Measurements from ENCODE around the gene ELAVL2. TPM values are rescaled to one million over a fixed set of nuclear protein-coding genes. Genes with fewer than 3 reads are reported as not detected.

Gene ELAVL2
- total RNA-seq, 3 donors from 2014 or later: 0.59 to 1.1 (median 0.66) TPM

DNA sequence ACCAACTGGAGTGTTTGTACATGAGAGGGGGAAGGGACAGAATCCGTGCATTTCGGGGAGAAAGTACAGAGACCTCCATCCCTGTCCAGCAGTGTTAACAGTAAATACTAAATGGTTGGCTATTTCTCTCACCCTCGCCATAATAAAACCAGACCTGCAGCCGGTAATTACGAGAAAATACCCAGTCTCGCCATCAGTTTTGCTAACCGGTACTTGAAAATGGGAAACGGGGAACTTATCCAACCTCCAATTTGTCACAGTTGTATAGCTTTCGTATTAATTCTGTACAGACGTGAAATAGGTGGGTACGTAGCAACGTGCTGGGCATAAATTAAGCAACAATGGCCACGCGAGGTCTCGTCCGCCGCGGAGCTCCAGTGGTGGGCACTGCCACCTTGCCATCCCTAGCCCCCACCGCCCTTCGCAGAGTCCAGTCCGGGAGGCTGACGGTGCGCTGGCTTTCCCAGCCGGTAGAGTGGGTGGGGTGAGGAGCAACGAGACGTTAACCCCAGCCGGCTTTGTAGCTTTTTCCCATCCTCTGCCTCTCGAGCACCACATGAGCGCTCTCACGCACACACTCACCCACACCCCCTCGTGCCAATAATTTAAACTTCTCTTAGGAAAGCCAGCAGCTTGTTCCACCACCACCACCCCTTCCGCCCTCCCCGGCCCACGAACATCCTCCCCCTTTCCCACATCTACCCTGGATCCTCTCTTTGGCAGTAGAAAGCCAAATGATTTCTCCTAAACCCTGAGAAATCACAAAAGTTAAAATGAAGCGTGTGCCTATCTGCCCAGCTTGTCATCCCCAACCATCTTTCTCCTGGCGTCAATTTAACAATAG, 1.8 kb downstream of the ELAVL2 start:
- intact Hi-C loops (cut with DNase I; ENCODE audit: low total_unique reads): no loop called here
- no peak for DNase-seq (ENCODE audit: low spot score in 2 of 2)
- TF ChIP-seq CTCF (IDR thresholded peaks at IDR 0.05) (no peak), POLR2AphosphoS5 (IDR thresholded peaks at IDR 0.05) (no peak), POLR2A (IDR thresholded peaks at IDR 0.05) (no peak)
- peaks cover 0 to 4% of the 10 kb centered on the region in 2 donors for H3K4me1 ChIP-seq
- H3K9me3 ChIP-seq: no peaks in the 10 kb centered on the region
- peaks cover 6 to 77% of the 10 kb centered on the region in 2 donors for H3K27me3 ChIP-seq
- no peak overlapping the region for H3K27ac ChIP-seq
- H3K36me3 ChIP-seq: no peaks in the 10 kb centered on the region
- peak overlapping the region in 2 of 3 donors; percentile 49 to 67 for H3K4me3 ChIP-seq

DNA sequence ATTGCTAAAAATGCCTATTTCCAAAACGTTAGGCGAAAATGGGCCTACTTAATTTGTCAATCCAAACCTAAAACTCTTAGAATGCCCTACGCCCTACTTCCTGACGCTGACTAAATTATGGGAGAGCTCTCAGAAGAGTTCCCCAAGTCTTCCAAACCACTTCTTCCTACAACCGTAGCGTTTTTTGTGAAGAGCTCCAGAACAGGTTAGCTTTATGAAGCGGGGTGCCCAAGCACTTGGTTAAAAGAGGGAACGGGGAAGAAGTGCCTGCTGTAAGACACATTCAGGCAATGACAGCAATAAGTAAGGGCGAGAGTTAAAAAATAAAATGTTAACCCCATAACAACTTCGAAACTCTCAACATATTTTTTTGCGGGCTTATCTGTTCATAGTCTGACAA, 2.8 kb downstream of the ELAVL2 start:
- H3K36me3 ChIP-seq: no peaks in the 10 kb centered on the region

GRCh38 chr9:23822261-23823169, 3.5 kb downstream of the ELAVL2 start:
- peaks cover 0 to 4% of the 10 kb centered on the region in 2 donors for H3K4me1 ChIP-seq
- peak overlapping the region in 2 of 3 donors; percentile 52 to 69 for H3K4me3 ChIP-seq
- no peak for TF ChIP-seq CTCF (IDR thresholded peaks at IDR 0.05)
- no peak for TF ChIP-seq POLR2AphosphoS5 (IDR thresholded peaks at IDR 0.05)
- no peak for TF ChIP-seq POLR2A (IDR thresholded peaks at IDR 0.05)
- no peaks in the 10 kb centered on the region for H3K36me3 ChIP-seq
- peaks cover 6 to 66% of the 10 kb centered on the region in 2 donors for H3K27me3 ChIP-seq
- no peak overlapping the region for H3K27ac ChIP-seq
- no peak for DNase-seq (ENCODE audit: low spot score in 2 of 2)
- H3K9me3 ChIP-seq: no peaks in the 10 kb centered on the region
- intact Hi-C loops (cut with DNase I; ENCODE audit: low total_unique reads): no loop called here

More for the DNA sequence above, 2.8 kb downstream of the ELAVL2 start:
- TF ChIP-seq POLR2A (IDR thresholded peaks at IDR 0.05) (no peak), CTCF (IDR thresholded peaks at IDR 0.05) (no peak), POLR2AphosphoS5 (IDR thresholded peaks at IDR 0.05) (no peak)
- DNase-seq (ENCODE audit: low spot score in 2 of 2): no peak
- peaks cover 6 to 71% of the 10 kb centered on the region in 2 donors for H3K27me3 ChIP-seq
- H3K9me3 ChIP-seq: no peaks in the 10 kb centered on the region
- intact Hi-C loops (cut with DNase I; ENCODE audit: low total_unique reads): no loop called here
- peaks cover 0 to 4% of the 10 kb centered on the region in 2 donors for H3K4me1 ChIP-seq
- H3K27ac ChIP-seq: no peak overlapping the region
- no peak overlapping the region for H3K4me3 ChIP-seq

GRCh38 chr9:23821375-23822181, 4.5 kb downstream of the ELAVL2 start:
- no peaks in the 10 kb centered on the region for H3K36me3 ChIP-seq
- peaks cover 6 to 59% of the 10 kb centered on the region in 2 donors for H3K27me3 ChIP-seq
- intact Hi-C loops (cut with DNase I; ENCODE audit: low total_unique reads): no loop called here
- peaks cover 0 to 4% of the 10 kb centered on the region in 2 donors for H3K4me1 ChIP-seq
- no peak for TF ChIP-seq CTCF (IDR thresholded peaks at IDR 0.05)
- no peak for TF ChIP-seq POLR2A (IDR thresholded peaks at IDR 0.05)
- no peak for TF ChIP-seq POLR2AphosphoS5 (IDR thresholded peaks at IDR 0.05)
- H3K9me3 ChIP-seq: no peaks in the 10 kb centered on the region
- peak overlapping the region; percentile 29 to 69 (median 52) for H3K4me3 ChIP-seq
- no peak for DNase-seq (ENCODE audit: low spot score in 2 of 2)
- H3K27ac ChIP-seq: no peak overlapping the region
